ENCODE data around the gene SLFN12L.
"Not testable (repeated sequence)": the region's sequence is repeated elsewhere in the genome, so short reads cannot be mapped to it uniquely, and the experiment has no call there.

The SLFN12L gene

GRCh38 chr17:35537601-35538141 lies at the start of gene SLFN12L:
SLFN12L (minus strand) TSS chr17:35537678; CDS start chr17:35522364, 15,314 bp downstream.
- Histone ChIP-seq H3K4me1 (ENCODE audit: insufficient read depth, low read length) (no peaks in the 10 kb centered on the region), H2AFZ (ENCODE audit: low read depth, low read length) (no peak within 1 kb of the TSS), H3K36me3 (ENCODE audit: insufficient read depth, low read length) (no peaks in the 10 kb centered on the region), H3K27me3 (ENCODE audit: insufficient read depth, low read length) (peaks cover 20% of the 10 kb centered on the region), H3K9me3 (ENCODE audit: low read length) (no peaks in the 10 kb centered on the region), H3K4me3 (ENCODE audit: low read length) (no peak within 1 kb of the TSS)

GRCh38 chr17:35586569-35587073 lies 49.1 kb upstream of the SLFN12L start:
- Histone ChIP-seq H3K36me3 (ENCODE audit: insufficient read depth, low read length) (no peaks in the 10 kb centered on the region), H3K27me3 (ENCODE audit: insufficient read depth, low read length) (no peaks in the 10 kb centered on the region), H3K9me3 (ENCODE audit: low read length) (no peaks in the 10 kb centered on the region), H3K4me3 (ENCODE audit: low read length) (peak overlapping the region; percentile 59), H2AFZ (ENCODE audit: low read depth, low read length) (peak overlapping the region; percentile 62), H3K4me1 (ENCODE audit: insufficient read depth, low read length) (peaks cover 7% of the 10 kb centered on the region)

- Histone ChIP-seq H3K9me3 (ENCODE audit: low read length) (no peaks in the 10 kb centered on the region), H3K27me3 (ENCODE audit: insufficient read depth, low read length) (no peaks in the 10 kb centered on the region), H3K36me3 (ENCODE audit: insufficient read depth, low read length) (no peaks in the 10 kb centered on the region), H3K4me3 (ENCODE audit: low read length) (no peak overlapping the region), H3K4me1 (ENCODE audit: insufficient read depth, low read length) (peaks cover 11% of the 10 kb centered on the region), H2AFZ (ENCODE audit: low read depth, low read length) (no peak overlapping the region)
Observed at GRCh38 chr17:35584061-35584460, 46.6 kb upstream of the SLFN12L start.

GRCh38 chr17:35578929-35579432 lies 41.5 kb upstream of the SLFN12L start:
- peaks cover 16% of the 10 kb centered on the region for H3K36me3 ChIP-seq (ENCODE audit: insufficient read depth, low read length)
- no peaks in the 10 kb centered on the region for H3K27me3 ChIP-seq (ENCODE audit: insufficient read depth, low read length)
- H3K4me1 ChIP-seq (ENCODE audit: insufficient read depth, low read length) = peaks cover 20% of the 10 kb centered on the region
- peak overlapping the region; percentile 49 for H2AFZ ChIP-seq (ENCODE audit: low read depth, low read length)
- peak overlapping the region; percentile 71 for H3K4me3 ChIP-seq (ENCODE audit: low read length)
- H3K9me3 ChIP-seq (ENCODE audit: low read length) = no peaks in the 10 kb centered on the region

DNA sequence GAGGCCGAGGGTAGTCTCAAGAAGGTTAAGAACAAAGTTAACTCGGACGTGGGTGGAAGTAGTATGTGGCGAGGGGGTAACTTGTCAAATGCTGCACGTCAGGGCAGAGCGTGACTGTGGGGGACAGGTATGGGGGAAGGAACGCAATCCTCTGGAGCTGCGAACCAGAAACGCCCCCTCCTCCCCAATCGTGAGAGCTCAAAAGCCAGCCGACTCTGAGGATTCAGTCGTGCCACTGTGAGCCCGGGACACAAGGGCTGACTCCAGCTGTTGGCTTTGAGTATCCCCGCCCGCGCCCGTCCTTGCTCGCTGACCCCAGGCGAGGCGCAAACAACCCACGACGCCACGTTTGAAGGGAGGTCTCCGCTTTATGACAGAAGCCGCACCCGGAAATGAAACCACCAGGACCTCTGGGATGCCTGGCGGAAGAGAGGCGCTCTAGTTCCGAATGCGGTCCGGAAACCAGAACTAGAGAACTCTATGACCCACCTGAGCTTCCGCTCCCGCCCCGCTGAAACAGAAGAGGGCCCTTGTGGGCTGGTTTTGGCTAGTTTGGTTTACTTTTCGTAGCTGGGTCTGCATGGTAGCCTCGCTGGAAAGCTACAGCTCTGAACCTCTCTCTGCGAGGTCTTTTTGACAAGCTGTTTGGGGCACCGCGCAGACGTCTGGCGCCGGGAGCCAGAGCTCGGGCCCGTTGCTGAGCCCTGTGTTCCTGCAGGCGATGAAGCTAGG lies 40.9 kb upstream of the SLFN12L start, which contains the start of gene PEX12:
TSS of gene PEX12 (minus strand) at position 375 of the 732 bp plus-strand sequence. CDS start 550 bp downstream, outside the sequence.
- peaks cover 20% of the 10 kb centered on the region for H3K4me1 ChIP-seq (ENCODE audit: insufficient read depth, low read length)
- H3K36me3 ChIP-seq (ENCODE audit: insufficient read depth, low read length) = peaks cover 21% of the 10 kb centered on the region
- H2AFZ ChIP-seq (ENCODE audit: low read depth, low read length) = peak within 1 kb of the TSS; percentile 49
- no peaks in the 10 kb centered on the region for H3K27me3 ChIP-seq (ENCODE audit: insufficient read depth, low read length)
- H3K4me3 ChIP-seq (ENCODE audit: low read length) = peak within 1 kb of the TSS; percentile 71
- no peaks in the 10 kb centered on the region for H3K9me3 ChIP-seq (ENCODE audit: low read length)

GRCh38 chr17:35577830-35578196 lies 40.3 kb upstream of the SLFN12L start:
- Histone ChIP-seq H3K36me3 (ENCODE audit: insufficient read depth, low read length) (peaks cover 22% of the 10 kb centered on the region), H3K27me3 (ENCODE audit: insufficient read depth, low read length) (no peaks in the 10 kb centered on the region), H2AFZ (ENCODE audit: low read depth, low read length) (peak overlapping the region; percentile 49), H3K9me3 (ENCODE audit: low read length) (no peaks in the 10 kb centered on the region), H3K4me3 (ENCODE audit: low read length) (peak overlapping the region; percentile 71), H3K4me1 (ENCODE audit: insufficient read depth, low read length) (peaks cover 20% of the 10 kb centered on the region)

DNA sequence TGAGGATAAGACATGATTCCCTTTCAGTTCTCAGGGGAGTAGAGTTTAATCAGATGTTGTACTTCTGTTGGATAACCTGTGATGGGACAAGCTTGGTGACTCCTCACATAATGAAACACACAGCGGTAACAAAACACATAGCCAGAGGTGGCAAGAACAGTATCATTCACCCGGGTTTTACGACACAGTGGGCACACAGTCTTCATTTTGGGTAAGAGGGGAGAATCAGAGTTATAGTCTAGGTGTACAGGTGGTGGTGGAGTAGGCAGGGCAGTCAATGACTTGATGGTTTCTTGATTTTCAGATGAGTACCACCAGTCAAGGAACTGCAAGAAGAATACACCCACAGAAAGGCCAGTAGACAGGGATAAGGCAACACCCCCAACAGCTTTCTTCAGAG lies 38.3 kb upstream of the SLFN12L start:
- no peaks in the 10 kb centered on the region for H3K9me3 ChIP-seq (ENCODE audit: low read length)
- no peak overlapping the region for H3K4me3 ChIP-seq (ENCODE audit: low read length)
- no peak overlapping the region for H2AFZ ChIP-seq (ENCODE audit: low read depth, low read length)
- peaks cover 22% of the 10 kb centered on the region for H3K36me3 ChIP-seq (ENCODE audit: insufficient read depth, low read length)
- H3K27me3 ChIP-seq (ENCODE audit: insufficient read depth, low read length) = no peaks in the 10 kb centered on the region
- H3K4me1 ChIP-seq (ENCODE audit: insufficient read depth, low read length) = peaks cover 20% of the 10 kb centered on the region

DNA sequence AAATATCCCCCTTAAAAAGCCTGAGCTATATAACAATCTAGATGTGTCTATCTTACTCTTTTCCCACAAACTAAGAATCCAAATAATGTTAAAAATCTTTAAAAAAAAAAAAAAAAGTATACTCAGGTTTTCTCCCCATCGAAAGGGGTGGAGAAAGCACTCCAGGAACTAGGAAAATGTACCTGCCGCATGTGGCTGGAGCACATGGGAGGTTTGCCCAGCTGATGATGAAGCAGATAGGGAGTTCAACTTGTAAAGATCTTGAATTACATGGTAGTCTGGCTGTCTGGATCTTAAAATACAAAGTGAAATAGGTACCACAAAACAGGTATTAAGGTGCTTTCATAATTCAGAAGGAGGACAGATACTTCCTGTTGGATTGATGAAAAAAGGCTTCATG lies 31.9 kb upstream of the SLFN12L start:
- Histone ChIP-seq H3K4me1 (ENCODE audit: insufficient read depth, low read length) (peaks cover 14% of the 10 kb centered on the region), H2AFZ (ENCODE audit: low read depth, low read length) (no peak overlapping the region), H3K9me3 (ENCODE audit: low read length) (no peaks in the 10 kb centered on the region), H3K27me3 (ENCODE audit: insufficient read depth, low read length) (no peaks in the 10 kb centered on the region), H3K4me3 (ENCODE audit: low read length) (peak overlapping the region; percentile 93), H3K36me3 (ENCODE audit: insufficient read depth, low read length) (peaks cover 5% of the 10 kb centered on the region)

- peaks cover 8% of the 10 kb centered on the region for H3K27me3 ChIP-seq (ENCODE audit: insufficient read depth, low read length)
- peaks cover 14% of the 10 kb centered on the region for H3K4me1 ChIP-seq (ENCODE audit: insufficient read depth, low read length)
- H3K9me3 ChIP-seq (ENCODE audit: low read length) = no peaks in the 10 kb centered on the region
- H2AFZ ChIP-seq (ENCODE audit: low read depth, low read length) = peak overlapping the region; percentile 81
- peaks cover 2% of the 10 kb centered on the region for H3K36me3 ChIP-seq (ENCODE audit: insufficient read depth, low read length)
- H3K4me3 ChIP-seq (ENCODE audit: low read length) = peak overlapping the region; percentile 93
Observed at GRCh38 chr17:35568561-35568960, 31.1 kb upstream of the SLFN12L start.

DNA sequence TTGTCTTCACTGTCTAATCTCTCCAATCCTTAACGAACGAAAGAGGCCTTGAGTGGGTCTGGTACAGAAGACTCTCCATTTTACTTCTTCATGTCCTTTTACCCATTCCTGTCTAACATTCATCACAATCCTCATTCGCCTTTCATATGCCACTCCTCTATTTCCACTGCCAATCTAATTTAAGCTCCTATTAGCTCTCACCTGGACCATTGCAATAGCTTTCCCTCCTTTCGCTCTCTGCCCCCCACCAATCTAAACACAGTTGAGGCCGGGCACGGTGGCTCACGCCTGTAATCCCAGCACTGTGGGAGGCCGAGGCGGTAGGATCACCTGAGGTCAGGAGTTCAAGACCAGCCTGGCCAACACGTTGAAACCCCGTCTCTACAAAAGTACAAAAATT lies 29.5 kb upstream of the SLFN12L start:
- Histone ChIP-seq H2AFZ (ENCODE audit: low read depth, low read length) (no peak overlapping the region), H3K27me3 (ENCODE audit: insufficient read depth, low read length) (peaks cover 9% of the 10 kb centered on the region), H3K4me3 (ENCODE audit: low read length) (peak overlapping the region; percentile 93), H3K4me1 (ENCODE audit: insufficient read depth, low read length) (peaks cover 14% of the 10 kb centered on the region), H3K9me3 (ENCODE audit: low read length) (no peaks in the 10 kb centered on the region), H3K36me3 (ENCODE audit: insufficient read depth, low read length) (no peaks in the 10 kb centered on the region)

DNA sequence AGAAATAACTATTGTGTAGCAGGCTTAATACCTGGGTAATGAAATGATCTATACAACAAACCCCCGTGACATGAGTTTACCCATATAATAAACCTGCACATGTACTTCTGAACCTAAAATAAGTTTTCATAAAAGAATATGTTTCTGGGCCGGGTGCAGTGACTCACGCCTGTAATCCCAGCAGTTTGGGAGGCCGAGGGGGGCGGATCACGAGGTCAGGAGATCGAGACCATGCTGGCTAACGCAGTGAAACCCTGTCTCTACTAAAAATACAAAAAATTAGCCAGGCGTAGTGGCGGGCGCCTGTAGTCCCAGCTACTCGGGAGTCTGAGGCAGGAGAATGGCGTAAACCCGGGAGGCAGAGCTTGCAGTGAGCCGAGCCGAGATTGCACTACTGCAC lies 25.7 kb upstream of the SLFN12L start:
- not testable (repeated sequence) for H3K4me1 ChIP-seq (ENCODE audit: insufficient read depth, low read length); H3K4me3 ChIP-seq (ENCODE audit: low read length)

GRCh38 chr17:35560703-35561102 lies 23.2 kb upstream of the SLFN12L start, which contains the start of gene SLFN14:
SLFN14 (minus strand) TSS chr17:35560819; CDS start chr17:35558062, 2,757 bp downstream.
- Histone ChIP-seq H3K27me3 (ENCODE audit: insufficient read depth, low read length) (peaks cover 16% of the 10 kb centered on the region), H3K9me3 (ENCODE audit: low read length) (no peaks in the 10 kb centered on the region), H2AFZ (ENCODE audit: low read depth, low read length) (no peak within 1 kb of the TSS), H3K36me3 (ENCODE audit: insufficient read depth, low read length) (no peaks in the 10 kb centered on the region), H3K4me3 (ENCODE audit: low read length) (no peak within 1 kb of the TSS), H3K4me1 (ENCODE audit: insufficient read depth, low read length) (no peaks in the 10 kb centered on the region)

More for the DNA sequence above, 25.7 kb upstream of the SLFN12L start:
- H3K36me3 ChIP-seq (ENCODE audit: insufficient read depth, low read length); H3K9me3 ChIP-seq (ENCODE audit: low read length); H2AFZ ChIP-seq (ENCODE audit: low read depth, low read length): not testable (repeated sequence)
- H3K27me3 ChIP-seq (ENCODE audit: insufficient read depth, low read length) = peaks cover 11% of the 10 kb centered on the region

GRCh38 chr17:35559495-35560210 lies 22.2 kb upstream of the SLFN12L start:
- H2AFZ ChIP-seq (ENCODE audit: low read depth, low read length) = no peak overlapping the region
- H3K4me1 ChIP-seq (ENCODE audit: insufficient read depth, low read length) = no peaks in the 10 kb centered on the region
- H3K27me3 ChIP-seq (ENCODE audit: insufficient read depth, low read length) = peaks cover 16% of the 10 kb centered on the region
- H3K9me3 ChIP-seq (ENCODE audit: low read length) = no peaks in the 10 kb centered on the region
- H3K4me3 ChIP-seq (ENCODE audit: low read length) = no peak overlapping the region
- H3K36me3 ChIP-seq (ENCODE audit: insufficient read depth, low read length) = no peaks in the 10 kb centered on the region
